ENCODE results near the gene USP49. TPM values are rescaled to one million over a fixed set of nuclear protein-coding genes. Genes with fewer than 3 reads are reported as not detected.

USP49 gene
- total and polyA plus RNA-seq, 2 experiments from 2014 or later, result 0.97 to 1.2 TPM

- H4K20me1 ChIP-seq (ENCODE audit: insufficient read depth), result no peaks in the 10 kb centered on the region
Observed at GRCh38 chr6:41796474-41796873, 98.7 kb downstream of the USP49 start.

DNA sequence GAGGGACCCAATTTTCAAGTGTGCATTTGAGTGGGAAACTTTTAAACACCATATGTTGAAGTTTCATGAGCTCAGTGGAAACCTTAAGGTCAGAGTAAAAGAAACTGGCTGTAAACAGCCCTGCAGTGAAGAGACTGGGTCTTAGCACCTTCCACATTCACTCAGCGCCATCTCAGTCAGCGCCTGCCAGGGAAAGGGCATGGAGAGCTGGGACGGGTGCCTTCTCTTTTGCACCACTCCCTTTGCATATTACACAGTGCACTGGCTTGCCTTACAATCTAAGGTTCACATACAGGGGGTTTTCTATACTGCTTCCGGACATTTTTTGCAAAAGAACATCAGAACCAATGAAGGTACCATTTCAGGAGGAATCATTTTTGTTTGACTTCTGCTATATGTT is 103.2 kb downstream of the USP49 start:
- Histone ChIP-seq H3K9me3 (ENCODE audit: low read depth) (no peaks in the 10 kb centered on the region), H2AFZ (no peak overlapping the region), H3K9me2 (ENCODE audit: insufficient read depth) (no peaks in the 10 kb centered on the region), H3K36me3 (ENCODE audit: low read depth) (peaks cover 26% of the 10 kb centered on the region), H3K4me1 (ENCODE audit: insufficient read depth) (peaks cover 4% of the 10 kb centered on the region; the same call in 1 of the 2 replicates), H4K20me1 (ENCODE audit: insufficient read depth) (no peaks in the 10 kb centered on the region), H3K27ac (no peak overlapping the region), H3F3A (ENCODE audit: insufficient read depth) (peaks cover 16% of the 10 kb centered on the region), H3K4me2 (ENCODE audit: unreplicated experiment) (no peak overlapping the region), H3K4me3 (no peak overlapping the region), H3K27me3 (replicated peaks; ENCODE audit: insufficient read depth) (no peaks in the 10 kb centered on the region), H3K79me2 (ENCODE audit: insufficient read depth) (peaks cover 33% of the 10 kb centered on the region), H3K9ac (no peak overlapping the region)
- no peak for TF ChIP-seq EZH2phosphoT487 (IDR thresholded peaks at IDR 0.05; ENCODE audit: insufficient read depth, low read depth)
- no peak for TF ChIP-seq EZH2 (IDR thresholded peaks at IDR 0.05; ENCODE audit: insufficient read depth, poor library complexity, severe bottlenecking)
- in situ Hi-C loops (cut with MboI), result no loop called here
- DNase-seq, result no peak
- WGBS, 2 experiments (ENCODE audit: low coverage in 1 of 2, low lambda C conversion rate in 2 of 2, missing lambda C conversion rate in 2 of 2), result 77 to 80% methylated on average over 4 of the region's 4 CpGs

More at GRCh38 chr6:41796474-41796873, 98.7 kb downstream of the USP49 start:
- Histone ChIP-seq H3K4me2 (ENCODE audit: unreplicated experiment) (no peak overlapping the region), H2AFZ (no peak overlapping the region), H3K27me3 (replicated peaks; ENCODE audit: insufficient read depth) (no peaks in the 10 kb centered on the region), H3K27ac (no peak overlapping the region), H3F3A (ENCODE audit: insufficient read depth) (peaks cover 2% of the 10 kb centered on the region; the same call in 1 of the 2 replicates), H3K9ac (no peak overlapping the region), H3K9me3 (ENCODE audit: low read depth) (no peaks in the 10 kb centered on the region), H3K79me2 (ENCODE audit: insufficient read depth) (no peaks in the 10 kb centered on the region), H3K36me3 (ENCODE audit: low read depth) (peaks cover 3% of the 10 kb centered on the region; the same call in 1 of the 2 replicates), H3K9me2 (ENCODE audit: insufficient read depth) (no peaks in the 10 kb centered on the region), H3K4me3 (no peak overlapping the region), H3K4me1 (ENCODE audit: insufficient read depth) (peaks cover 6% of the 10 kb centered on the region; the same call in 1 of the 2 replicates)
- TF ChIP-seq EZH2phosphoT487 (IDR thresholded peaks at IDR 0.05; ENCODE audit: insufficient read depth, low read depth), result no peak
- no peak for TF ChIP-seq EZH2 (IDR thresholded peaks at IDR 0.05; ENCODE audit: insufficient read depth, poor library complexity, severe bottlenecking)
- in situ Hi-C loops (cut with MboI), result no loop called here
- DNase-seq, result no peak
- 68 to 69% methylated on average over 2 of the region's 2 CpGs for WGBS, 2 experiments (ENCODE audit: low coverage in 1 of 2, low lambda C conversion rate in 2 of 2, missing lambda C conversion rate in 2 of 2)

DNA sequence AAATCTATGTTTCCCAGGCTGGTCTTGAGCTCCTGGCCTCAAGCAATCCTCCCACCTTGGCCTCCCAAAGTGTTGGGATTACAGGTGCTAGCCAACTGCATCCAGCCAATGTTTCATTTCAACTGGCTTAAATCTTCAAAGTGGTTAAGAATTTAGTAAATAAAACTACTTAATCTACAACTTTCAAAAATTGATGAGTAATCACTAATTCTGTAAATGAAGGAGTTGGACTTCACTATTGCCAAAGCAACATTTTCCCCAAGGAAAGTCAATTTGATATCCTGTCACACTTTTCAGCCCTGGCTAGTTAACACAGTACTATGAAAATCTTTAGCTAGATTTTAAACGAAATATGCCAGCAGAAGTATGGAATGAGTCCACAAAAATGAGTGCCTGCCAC is 103.9 kb downstream of the USP49 start:
- in situ Hi-C loops (cut with MboI), result no loop called here
- H3K9ac ChIP-seq, result no peak overlapping the region
- TF ChIP-seq EZH2phosphoT487 (IDR thresholded peaks at IDR 0.05; ENCODE audit: insufficient read depth, low read depth) (no peak), EZH2 (IDR thresholded peaks at IDR 0.05; ENCODE audit: insufficient read depth, poor library complexity, severe bottlenecking) (no peak)
- WGBS, 2 experiments (ENCODE audit: low coverage in 1 of 2, low lambda C conversion rate in 2 of 2, missing lambda C conversion rate in 2 of 2), result 44 to 47% methylated on average over 1 of the region's 1 CpG
- peaks cover 16% of the 10 kb centered on the region for H3F3A ChIP-seq (ENCODE audit: insufficient read depth)
- H3K9me3 ChIP-seq (ENCODE audit: low read depth), result no peaks in the 10 kb centered on the region
- no peaks in the 10 kb centered on the region for H4K20me1 ChIP-seq (ENCODE audit: insufficient read depth)
- no peak overlapping the region for H3K4me2 ChIP-seq (ENCODE audit: unreplicated experiment)
- H3K27me3 ChIP-seq (replicated peaks; ENCODE audit: insufficient read depth), result no peaks in the 10 kb centered on the region
- H3K27ac ChIP-seq, result no peak overlapping the region
- H3K4me1 ChIP-seq (ENCODE audit: insufficient read depth), result peaks cover 4% of the 10 kb centered on the region; the same call in 1 of the 2 replicates
- H3K4me3 ChIP-seq, result no peak overlapping the region
- H2AFZ ChIP-seq, result no peak overlapping the region
- no peak for DNase-seq
- peaks cover 26% of the 10 kb centered on the region for H3K36me3 ChIP-seq (ENCODE audit: low read depth)
- H3K9me2 ChIP-seq (ENCODE audit: insufficient read depth), result no peaks in the 10 kb centered on the region
- peaks cover 33% of the 10 kb centered on the region for H3K79me2 ChIP-seq (ENCODE audit: insufficient read depth)

DNA sequence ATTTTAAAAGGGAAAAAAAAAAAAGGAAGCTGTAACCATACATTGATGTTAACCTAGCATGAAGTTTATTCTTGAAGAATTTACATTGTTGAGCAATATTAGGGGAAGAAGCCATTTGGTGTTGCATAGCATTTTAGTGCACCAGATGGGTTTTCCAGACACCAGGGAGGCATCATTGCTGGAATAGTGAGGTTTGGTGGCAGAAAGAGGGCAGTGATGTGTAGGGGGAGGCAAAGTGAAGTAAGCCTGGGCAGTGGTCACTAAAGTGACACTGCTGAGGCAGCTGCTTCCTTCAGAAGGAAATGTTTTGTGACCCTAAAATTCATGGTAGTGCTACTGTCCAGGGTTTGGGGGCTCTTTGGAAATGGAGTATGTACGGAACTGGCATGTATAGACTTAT is 105.1 kb downstream of the USP49 start:
- peaks cover 33% of the 10 kb centered on the region for H3K79me2 ChIP-seq (ENCODE audit: insufficient read depth)
- H3K4me1 ChIP-seq (ENCODE audit: insufficient read depth), result peaks cover 4% of the 10 kb centered on the region; the same call in 1 of the 2 replicates
- H2AFZ ChIP-seq, result no peak overlapping the region
- peaks cover 16% of the 10 kb centered on the region for H3F3A ChIP-seq (ENCODE audit: insufficient read depth)
- H3K4me3 ChIP-seq, result no peak overlapping the region
- in situ Hi-C loops (cut with MboI), result no loop called here
- TF ChIP-seq EZH2 (IDR thresholded peaks at IDR 0.05; ENCODE audit: insufficient read depth, poor library complexity, severe bottlenecking) (no peak), EZH2phosphoT487 (IDR thresholded peaks at IDR 0.05; ENCODE audit: insufficient read depth, low read depth) (no peak)
- H3K36me3 ChIP-seq (ENCODE audit: low read depth), result peaks cover 26% of the 10 kb centered on the region
- H3K4me2 ChIP-seq (ENCODE audit: unreplicated experiment), result no peak overlapping the region
- H3K9ac ChIP-seq, result no peak overlapping the region
- H3K27ac ChIP-seq, result no peak overlapping the region
- DNase-seq, result no peak
- no peaks in the 10 kb centered on the region for H3K9me2 ChIP-seq (ENCODE audit: insufficient read depth)
- H3K9me3 ChIP-seq (ENCODE audit: low read depth), result no peaks in the 10 kb centered on the region
- H4K20me1 ChIP-seq (ENCODE audit: insufficient read depth), result no peaks in the 10 kb centered on the region
- WGBS, 2 experiments (ENCODE audit: low coverage in 1 of 2, low lambda C conversion rate in 2 of 2, missing lambda C conversion rate in 2 of 2), result 94 to 97% methylated on average over 1 of the region's 1 CpG
- H3K27me3 ChIP-seq (replicated peaks; ENCODE audit: insufficient read depth), result no peaks in the 10 kb centered on the region

- 81 to 85% methylated on average over 3 of the region's 3 CpGs for WGBS, 2 experiments (ENCODE audit: low coverage in 1 of 2, low lambda C conversion rate in 2 of 2, missing lambda C conversion rate in 2 of 2)
- no peak for TF ChIP-seq EZH2phosphoT487 (IDR thresholded peaks at IDR 0.05; ENCODE audit: insufficient read depth, low read depth)
- TF ChIP-seq EZH2 (IDR thresholded peaks at IDR 0.05; ENCODE audit: insufficient read depth, poor library complexity, severe bottlenecking), result no peak
- peaks cover 26% of the 10 kb centered on the region for H3K36me3 ChIP-seq (ENCODE audit: low read depth)
- no peaks in the 10 kb centered on the region for H3K27me3 ChIP-seq (replicated peaks; ENCODE audit: insufficient read depth)
- no peak for DNase-seq
- in situ Hi-C loops (cut with MboI), result no loop called here
- no peak overlapping the region for H3K27ac ChIP-seq
- peaks cover 16% of the 10 kb centered on the region for H3F3A ChIP-seq (ENCODE audit: insufficient read depth)
- no peaks in the 10 kb centered on the region for H3K9me3 ChIP-seq (ENCODE audit: low read depth)
- no peak overlapping the region for H3K4me3 ChIP-seq
- no peak overlapping the region for H3K4me2 ChIP-seq (ENCODE audit: unreplicated experiment)
- no peak overlapping the region for H3K9ac ChIP-seq
- H3K4me1 ChIP-seq (ENCODE audit: insufficient read depth), result peaks cover 4% of the 10 kb centered on the region; the same call in 1 of the 2 replicates
- H3K9me2 ChIP-seq (ENCODE audit: insufficient read depth), result no peaks in the 10 kb centered on the region
- no peaks in the 10 kb centered on the region for H4K20me1 ChIP-seq (ENCODE audit: insufficient read depth)
- H2AFZ ChIP-seq, result no peak overlapping the region
- peaks cover 33% of the 10 kb centered on the region for H3K79me2 ChIP-seq (ENCODE audit: insufficient read depth)
Observed at GRCh38 chr6:41789390-41789724, 105.8 kb downstream of the USP49 start.

Measured in GM23248 (cell line).